ENCODE data around the gene TREML4. TPM values are rescaled to one million over a fixed set of nuclear protein-coding genes. Genes with fewer than 3 reads are reported as not detected.

The TREML4 gene
- polyA plus RNA-seq, 1 donor (not counting 4 experiments of a cell fraction or from before 2014, with no cell fraction given), result not detected

- dilution Hi-C loops (cut with MboI; ENCODE audit: extremely low pct_ligation_motif_present, low sequenced_read_pairs), result no loop called here
Measured at GRCh38 chr6:41232667-41233066, 4.5 kb downstream of the TREML4 start.

GRCh38 chr6:41236276-41236675, 8.1 kb downstream of the TREML4 start:
- Histone ChIP-seq H3K9me3 (ENCODE audit: control insufficient read depth, low read depth, low read length) (no peaks in the 10 kb centered on the region), H3K4me1 (ENCODE audit: control insufficient read depth, extremely low read depth, insufficient read depth, low read length) (no peaks in the 10 kb centered on the region), H4K20me1 (ENCODE audit: control insufficient read depth, extremely low read depth, insufficient read depth, low read length) (no peaks in the 10 kb centered on the region), H3K27me3 (ENCODE audit: control insufficient read depth, extremely low read depth, insufficient read depth, low read length) (peaks cover 30% of the 10 kb centered on the region), H3K4me3 (ENCODE audit: control insufficient read depth in 2 of 3, extremely low read depth in 1 of 3, insufficient read depth in 2 of 3, low read depth in 1 of 3, low read length in 3 of 3) (no peak overlapping the region), H3K9me1 (ENCODE audit: control insufficient read depth, extremely low read depth, insufficient read depth, low read length) (no peaks in the 10 kb centered on the region), H3K36me3 (ENCODE audit: control insufficient read depth in 2 of 2, extremely low read depth in 1 of 2, insufficient read depth in 2 of 2, low read length in 2 of 2) (no peaks in the 10 kb centered on the region), H3K79me2 (ENCODE audit: control insufficient read depth, insufficient read depth, low read length) (no peaks in the 10 kb centered on the region), H3K9ac (ENCODE audit: control insufficient read depth, extremely low read depth, insufficient read depth, low read length) (no peak overlapping the region), H2AFZ (ENCODE audit: control insufficient read depth, low read length) (no peak overlapping the region), H3K27ac (ENCODE audit: control insufficient read depth, insufficient read depth, low read length) (no peak overlapping the region), H3K4me2 (ENCODE audit: control insufficient read depth, extremely low read depth, insufficient read depth, low read depth, low read length) (no peak overlapping the region)
- TF ChIP-seq EZH2 (IDR thresholded peaks at IDR 0.05; ENCODE audit: low read length), result no peak
- TF ChIP-seq, protein P1, sequence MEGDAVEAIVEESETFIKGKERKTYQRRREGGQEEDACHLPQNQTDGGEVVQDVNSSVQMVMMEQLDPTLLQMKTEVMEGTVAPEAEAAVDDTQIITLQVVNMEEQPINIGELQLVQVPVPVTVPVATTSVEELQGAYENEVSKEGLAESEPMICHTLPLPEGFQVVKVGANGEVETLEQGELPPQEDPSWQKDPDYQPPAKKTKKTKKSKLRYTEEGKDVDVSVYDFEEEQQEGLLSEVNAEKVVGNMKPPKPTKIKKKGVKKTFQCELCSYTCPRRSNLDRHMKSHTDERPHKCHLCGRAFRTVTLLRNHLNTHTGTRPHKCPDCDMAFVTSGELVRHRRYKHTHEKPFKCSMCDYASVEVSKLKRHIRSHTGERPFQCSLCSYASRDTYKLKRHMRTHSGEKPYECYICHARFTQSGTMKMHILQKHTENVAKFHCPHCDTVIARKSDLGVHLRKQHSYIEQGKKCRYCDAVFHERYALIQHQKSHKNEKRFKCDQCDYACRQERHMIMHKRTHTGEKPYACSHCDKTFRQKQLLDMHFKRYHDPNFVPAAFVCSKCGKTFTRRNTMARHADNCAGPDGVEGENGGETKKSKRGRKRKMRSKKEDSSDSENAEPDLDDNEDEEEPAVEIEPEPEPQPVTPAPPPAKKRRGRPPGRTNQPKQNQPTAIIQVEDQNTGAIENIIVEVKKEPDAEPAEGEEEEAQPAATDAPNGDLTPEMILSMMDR (optimal IDR thresholded peaks at IDR 0.05 in 1 of 3, IDR thresholded peaks at IDR 0.05 in 1 of 3, conservative IDR thresholded peaks at IDR 0.05 in 1 of 3; ENCODE audit: extremely low read depth in 1 of 3, insufficient read depth in 2 of 3, low read length in 3 of 3), result no peak
- dilution Hi-C loops (cut with MboI; ENCODE audit: extremely low pct_ligation_motif_present, low sequenced_read_pairs), result no loop called here
- DNase-seq (ENCODE audit: low read depth, low spot score) (no peak), FAIRE-seq (no peak)

More at GRCh38 chr6:41232667-41233066, 4.5 kb downstream of the TREML4 start:
- DNase-seq (ENCODE audit: low read depth, low spot score) (no peak), FAIRE-seq (no peak)
- H3K4me1 ChIP-seq (ENCODE audit: control insufficient read depth, extremely low read depth, insufficient read depth, low read length), result no peaks in the 10 kb centered on the region
- H3K4me2 ChIP-seq (ENCODE audit: control insufficient read depth, extremely low read depth, insufficient read depth, low read depth, low read length), result no peak overlapping the region
- H3K36me3 ChIP-seq (ENCODE audit: control insufficient read depth in 2 of 2, extremely low read depth in 1 of 2, insufficient read depth in 2 of 2, low read length in 2 of 2), result no peaks in the 10 kb centered on the region
- no peaks in the 10 kb centered on the region for H3K79me2 ChIP-seq (ENCODE audit: control insufficient read depth, insufficient read depth, low read length)
- H3K9ac ChIP-seq (ENCODE audit: control insufficient read depth, extremely low read depth, insufficient read depth, low read length), result no peak overlapping the region
- H3K27ac ChIP-seq (ENCODE audit: control insufficient read depth, insufficient read depth, low read length), result no peak overlapping the region
- no peak overlapping the region for H2AFZ ChIP-seq (ENCODE audit: control insufficient read depth, low read length)
- H4K20me1 ChIP-seq (ENCODE audit: control insufficient read depth, extremely low read depth, insufficient read depth, low read length), result no peaks in the 10 kb centered on the region
- peaks cover 12% of the 10 kb centered on the region for H3K27me3 ChIP-seq (ENCODE audit: control insufficient read depth, extremely low read depth, insufficient read depth, low read length)
- no peak overlapping the region for H3K4me3 ChIP-seq (ENCODE audit: control insufficient read depth in 2 of 3, extremely low read depth in 1 of 3, insufficient read depth in 2 of 3, low read depth in 1 of 3, low read length in 3 of 3)
- H3K9me1 ChIP-seq (ENCODE audit: control insufficient read depth, extremely low read depth, insufficient read depth, low read length), result no peaks in the 10 kb centered on the region
- H3K9me3 ChIP-seq (ENCODE audit: control insufficient read depth, low read depth, low read length), result no peaks in the 10 kb centered on the region
- TF ChIP-seq, protein P1 (optimal IDR thresholded peaks at IDR 0.05 in 1 of 3, IDR thresholded peaks at IDR 0.05 in 1 of 3, conservative IDR thresholded peaks at IDR 0.05 in 1 of 3; ENCODE audit: extremely low read depth in 1 of 3, insufficient read depth in 2 of 3, low read length in 3 of 3), result no peak
- TF ChIP-seq EZH2 (IDR thresholded peaks at IDR 0.05; ENCODE audit: low read length), result no peak

Measured in keratinocyte (primary cell).